IMR-90 (cell line): Measurements from ENCODE around the gene ZCCHC3. TPM values are rescaled to one million over a fixed set of nuclear protein-coding genes. Genes with fewer than 3 reads are reported as not detected.
A peak's percentile ranks its signal among the peaks of the same experiment; 100 is the strongest.

Experiments used
- ATAC-seq: fragments of 200-7000 bp; cut with Tn5 transposase; 2 replicates; pipeline ENCODE4 v1.9.1; 2020; ENCODE audit warnings: low read depth, mild to moderate bottlenecking, moderate library complexity
- BruUV-seq: library from RNA; stranded (reverse); fragments of 400-500 nt; replicated peaks from 2 replicates; lab custom pipeline; 2021; lab: Mats Ljungman, UMichigan
- CTCF ChIA-PET: fragments of 300-600 bp; formaldehyde crosslinking; extraction: SDS; loops from one replicate; lab custom pipeline; 2021; ENCODE audit warnings: antibody characterized with exemption; lab: Yijun Ruan, JAX
- POLR2A ChIA-PET: fragments of 300-600 bp; sonication (Branson Sonifier 250); formaldehyde crosslinking; loops from one replicate; lab custom pipeline; 2022; ENCODE audit warnings: antibody characterized with exemption; ENCODE audit not compliant: unreplicated experiment; lab: Charles Lee
- DNase-seq: peaks from one replicate; pipeline ENCODE4 v3.0.0; 2013
- H2AFZ ChIP-seq: replicated peaks from 2 replicates; pipeline ENCODE3; 2013; ENCODE audit warnings: low read length, mild to moderate bottlenecking; ENCODE audit not compliant: poor library complexity
- H2AK5ac ChIP-seq: 2 replicates; pipeline ENCODE4 v1.6.1; 2013; ENCODE audit warnings: low read depth, low read length, inconsistent platforms
- H2AK9ac ChIP-seq: replicated peaks from 2 replicates; pipeline ENCODE3; 2013; ENCODE audit warnings: mild to moderate bottlenecking, low read depth, low read length, moderate library complexity; ENCODE audit not compliant: poor library complexity
- H2BK120ac ChIP-seq: 2 replicates; pipeline ENCODE4 v1.6.1; 2013; ENCODE audit warnings: low read depth, low read length, inconsistent platforms
- H2BK15ac ChIP-seq: 3 replicates; pipeline ENCODE4 v1.6.1; 2013; ENCODE audit warnings: low read depth, low read length, inconsistent platforms
- H2BK20ac ChIP-seq: 2 replicates; pipeline ENCODE4 v1.6.1; 2013; ENCODE audit warnings: low read depth, mild to moderate bottlenecking, inconsistent platforms, low read length, moderate library complexity
- H2BK5ac ChIP-seq: 2 replicates; pipeline ENCODE4 v1.6.1; 2013; ENCODE audit warnings: mild to moderate bottlenecking, low read depth, low read length, inconsistent platforms; ENCODE audit not compliant: poor library complexity, severe bottlenecking
- H3K14ac ChIP-seq: replicated peaks from 2 replicates; pipeline ENCODE4 v1.6.1; 2013; ENCODE audit warnings: low read depth, low read length, inconsistent platforms
- H3K18ac ChIP-seq: 2 replicates; pipeline ENCODE4 v1.6.1; 2013; ENCODE audit warnings: low read depth, low read length, control low read depth
- H3K23ac ChIP-seq: 2 replicates; pipeline ENCODE4 v1.6.1; 2013; ENCODE audit warnings: low read depth, low read length, inconsistent platforms
- H3K27ac ChIP-seq: 2 replicates; pipeline ENCODE4 v1.5.1; 2013; ENCODE audit warnings: mild to moderate bottlenecking, control low read depth, low read length; ENCODE audit not compliant: insufficient read depth
- H3K27me3 ChIP-seq: 2 replicates; pipeline ENCODE4 v1.6.1; 2013; ENCODE audit warnings: low read length; ENCODE audit not compliant: control insufficient read depth, insufficient read depth
- H3K36me3 ChIP-seq: 2 replicates; pipeline ENCODE4 v1.6.1; 2013; ENCODE audit warnings: low read length, mixed read lengths; ENCODE audit not compliant: control insufficient read depth, insufficient read depth
- H3K4ac ChIP-seq: 2 replicates; pipeline ENCODE4 v1.6.1; 2013; ENCODE audit warnings: low read depth, low read length, inconsistent platforms
- H3K4me1 ChIP-seq: 2 replicates; pipeline ENCODE4 v1.6.1; 2013; ENCODE audit warnings: low read length, mixed read lengths; ENCODE audit not compliant: control insufficient read depth, insufficient read depth
- H3K4me2 ChIP-seq: 2 replicates; pipeline ENCODE4 v1.6.1; 2013; ENCODE audit warnings: low read depth, mild to moderate bottlenecking, control low read depth, low read length, moderate library complexity
- H3K4me3 ChIP-seq: 2 replicates; pipeline ENCODE4 v1.5.1; 2013; ENCODE audit warnings: low read depth, mild to moderate bottlenecking, control low read depth, low read length, moderate library complexity; ENCODE audit not compliant: insufficient read depth
- H3K56ac ChIP-seq: 2 replicates; pipeline ENCODE4 v1.6.1; 2013; ENCODE audit warnings: low read length, inconsistent platforms; ENCODE audit not compliant: insufficient read depth; ENCODE audit errors: extremely low read depth
- H3K79me1 ChIP-seq, 2 experiments: 2 replicates each; pipeline ENCODE4 v1.6.1; 2013; ENCODE audit warnings: low read length in 2 of 2, inconsistent platforms in 1 of 2, low read depth in 1 of 2
- H3K9ac ChIP-seq: 2 replicates; pipeline ENCODE4 v1.6.1; 2013; ENCODE audit warnings: low read depth, low read length, control low read depth
- H3K9me1 ChIP-seq: 2 replicates; pipeline ENCODE4 v1.6.1; 2013; ENCODE audit warnings: low read length, inconsistent platforms; ENCODE audit not compliant: insufficient read depth
- H3K9me3 ChIP-seq: 2 replicates; pipeline ENCODE4 v1.6.1; 2013; ENCODE audit warnings: low read length; ENCODE audit not compliant: control insufficient read depth, insufficient read depth
- H4K20me1 ChIP-seq: 2 replicates; pipeline ENCODE4 v1.6.1; 2013; ENCODE audit warnings: low read length, inconsistent platforms; ENCODE audit not compliant: insufficient read depth
- H4K5ac ChIP-seq: 2 replicates; pipeline ENCODE4 v1.6.1; 2013; ENCODE audit warnings: mild to moderate bottlenecking, low read depth, low read length, control low read depth
- H4K8ac ChIP-seq, 2 experiments: 2 replicates each; pipeline ENCODE4 v1.6.1; 2013; ENCODE audit warnings: low read depth in 2 of 2, low read length in 2 of 2, control low read depth in 1 of 2, inconsistent platforms in 1 of 2
- H4K91ac ChIP-seq: 2 replicates; pipeline ENCODE4 v1.6.1; 2013; ENCODE audit warnings: low read depth, low read length, inconsistent platforms; ENCODE audit not compliant: insufficient read depth
- BHLHE40 ChIP-seq: fragments of 150-350 bp; IDR thresholded peaks from 2 replicates; pipeline ENCODE4 v1.6.1; 2016; ENCODE audit warnings: mild to moderate bottlenecking, low read depth, low read length
- CEBPB ChIP-seq: IDR thresholded peaks from 2 replicates; pipeline ENCODE4 v1.6.1; 2012; ENCODE audit warnings: low read depth, low read length, improper control_type of control experiment
- MAFK ChIP-seq: IDR thresholded peaks from 2 replicates; pipeline ENCODE4 v1.6.1; 2012; ENCODE audit warnings: low read depth, low read length, improper control_type of control experiment
- MAZ ChIP-seq: IDR thresholded peaks from 2 replicates; pipeline ENCODE4 v1.6.1; 2012; ENCODE audit warnings: low read depth, mild to moderate bottlenecking, low read length, improper control_type of control experiment, moderate library complexity, borderline replicate concordance
- MXI1 ChIP-seq: IDR thresholded peaks from 2 replicates; pipeline ENCODE4 v1.6.1; 2012; ENCODE audit warnings: low read depth, mild to moderate bottlenecking, low read length, moderate library complexity, borderline replicate concordance
- NFE2L2 ChIP-seq: fragments of 150-350 bp; IDR thresholded peaks from 2 replicates; pipeline ENCODE4 v1.6.1; 2016; ENCODE audit warnings: low read depth, mild to moderate bottlenecking, low read length
- POLR2A ChIP-seq: IDR thresholded peaks from 2 replicates; pipeline ENCODE4 v1.6.1; 2012; ENCODE audit warnings: mild to moderate bottlenecking, low read depth, low read length
- RCOR1 ChIP-seq: IDR thresholded peaks from 2 replicates; pipeline ENCODE4 v1.6.1; 2012; ENCODE audit warnings: mild to moderate bottlenecking, low read length, improper control_type of control experiment; ENCODE audit not compliant: insufficient replicate concordance
- whole genome bisulfite sequencing, 2 experiments: methylation state at CpG; one replicate each; pipeline versions ENCODE4 v1.1.5 to v1.1.7; 2013; ENCODE audit warnings: missing lambda C conversion rate in 2 of 2; ENCODE audit not compliant: insufficient read length in 1 of 2; ENCODE audit errors: extremely low coverage in 2 of 2; 5-methylcytosine and 5-hydroxymethylcytosine counted together
- dilution Hi-C: fragments of 300-500 bp; cut with HindIII; formaldehyde crosslinking; loops from one replicate; pipeline ENCODE4 v1.14.3; 2018; ENCODE audit warnings: low sequenced_read_pairs; ENCODE audit not compliant: unreplicated experiment
- in situ Hi-C: fragments of 300-500 bp; cut with MboI; formaldehyde crosslinking; loops from 3 replicates; pipeline ENCODE4 v1.14.3; 2019; ENCODE audit warnings: low sequenced_read_pairs, inconsistent platforms, mixed read lengths
- intact Hi-C: fragments of 100-400 bp; cut with micrococcal nuclease; formaldehyde crosslinking; loops from 2 replicates; pipeline ENCODE4 v1.10.0; 2022
- polyA plus RNA-seq, 3 experiments: library from polyadenylated mRNA; depleted of rRNA; stranded (reverse); fragments of >200 nt; gene quantifications; 2 replicates each; pipeline ENCODE4 v1.2.3, GENCODE V29; 2012; ENCODE audit warnings: low replicate concordance in 1 of 3
- total RNA-seq: library from RNA; depleted of rRNA; stranded (reverse); fragments of >200 nt; gene quantifications from 2 replicates; pipeline ENCODE4 v1.2.3, GENCODE V29; 2012
- TF ChIP-seq, protein P1 (sequence below): fragments of 150-350 bp; IDR thresholded peaks from 2 replicates; pipeline ENCODE4 v1.6.1; 2017; ENCODE audit warnings: mild to moderate bottlenecking, antibody characterized with exemption, low read length, low read depth
- TF ChIP-seq, protein P2 (sequence below): conservative IDR thresholded peaks from 2 replicates; pipeline ENCODE4 v1.5.1; 2012; ENCODE audit warnings: mild to moderate bottlenecking, low read depth, low read length, improper control_type of control experiment
- TF ChIP-seq, protein P3 (sequence below): fragments of 150-350 bp; IDR thresholded peaks from 2 replicates; pipeline ENCODE4 v1.6.1; 2016; ENCODE audit warnings: low read depth, mild to moderate bottlenecking, low read length, moderate library complexity, borderline replicate concordance

The ZCCHC3 gene
- total and polyA plus RNA-seq, 2 of the 4 experiments (the other 2 are of a cell fraction), result 8.2 to 10.9 TPM

DNA sequence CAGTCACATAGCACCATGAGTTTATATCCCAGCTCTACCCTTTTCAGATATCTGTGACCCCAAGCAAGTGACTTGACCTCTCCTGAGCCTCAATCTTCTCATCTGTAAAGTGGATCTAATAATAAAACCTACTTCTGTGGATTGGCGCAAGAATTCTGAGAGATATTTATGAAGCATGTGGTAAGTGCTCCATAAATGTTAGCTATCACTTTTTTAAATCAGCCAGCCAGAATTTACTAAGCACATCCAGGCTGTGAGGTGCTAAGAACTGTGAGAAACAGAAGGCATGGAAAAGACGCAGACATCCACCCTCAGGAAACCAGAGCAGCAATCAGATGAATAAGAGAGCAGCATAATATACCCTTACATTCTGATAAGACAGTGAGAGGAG lies 7.7 kb upstream of the ZCCHC3 start:
- CTCF ChIA-PET, result no interaction called here
- no peak for ATAC-seq
- Histone ChIP-seq H4K5ac (peak overlapping the region; percentile 66; the same call in 1 of the 2 replicates), H3K27me3 (no peaks in the 10 kb centered on the region), H3K56ac (peak overlapping the region; percentile 92; the same call in 1 of the 2 replicates), H3K4ac (peak overlapping the region; percentile 92), H2AFZ (peak overlapping the region; percentile 96), H4K91ac (peak overlapping the region; percentile 69), H3K4me3 (peak overlapping the region; percentile 87), H3K18ac (peak overlapping the region; percentile 43), H2AK5ac (peak overlapping the region; percentile 1; the same call in 1 of the 2 replicates), H3K9ac (peak overlapping the region; percentile 88), H2BK120ac (peak overlapping the region; percentile 79; the same call in 1 of the 2 replicates), H4K20me1 (no peaks in the 10 kb centered on the region), H3K36me3 (no peaks in the 10 kb centered on the region), H3K9me1 (peaks cover 9% of the 10 kb centered on the region), H3K79me1 (peaks cover 11 to 23% of the 10 kb centered on the region in 2 experiments; a peak in 3 of 4 replicates), H3K23ac (peak overlapping the region; percentile 76; the same call in 1 of the 2 replicates), H2BK20ac (no peak overlapping the region), H2AK9ac (peak overlapping the region; percentile 88), H2BK15ac (peak overlapping the region; percentile 66; the same call in 1 of the 3 replicates), H4K8ac (peak overlapping the region; percentile 85 to 88; a peak in 2 of 4 replicates), H3K4me1 (peaks cover 7% of the 10 kb centered on the region), H3K14ac (peak overlapping the region; percentile 92), H3K9me3 (no peaks in the 10 kb centered on the region), H3K27ac (peak overlapping the region; percentile 82), H2BK5ac (peak overlapping the region; percentile 68), H3K4me2 (peak overlapping the region; percentile 89)
- POLR2A ChIA-PET, result no interaction called here
- intact Hi-C loops (no loop called here), in situ Hi-C loops (no loop called here), dilution Hi-C loops (no loop called here)
- TF ChIP-seq NFE2L2 (no peak), MAFK (no peak), BHLHE40 (no peak), MXI1 (no peak), RCOR1 (no peak), POLR2A (no peak), CEBPB (no peak), MAZ (no peak)
- TF ChIP-seq, protein P1, sequence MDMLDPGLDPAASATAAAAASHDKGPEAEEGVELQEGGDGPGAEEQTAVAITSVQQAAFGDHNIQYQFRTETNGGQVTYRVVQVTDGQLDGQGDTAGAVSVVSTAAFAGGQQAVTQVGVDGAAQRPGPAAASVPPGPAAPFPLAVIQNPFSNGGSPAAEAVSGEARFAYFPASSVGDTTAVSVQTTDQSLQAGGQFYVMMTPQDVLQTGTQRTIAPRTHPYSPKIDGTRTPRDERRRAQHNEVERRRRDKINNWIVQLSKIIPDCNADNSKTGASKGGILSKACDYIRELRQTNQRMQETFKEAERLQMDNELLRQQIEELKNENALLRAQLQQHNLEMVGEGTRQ, result no peak
- TF ChIP-seq, protein P2, sequence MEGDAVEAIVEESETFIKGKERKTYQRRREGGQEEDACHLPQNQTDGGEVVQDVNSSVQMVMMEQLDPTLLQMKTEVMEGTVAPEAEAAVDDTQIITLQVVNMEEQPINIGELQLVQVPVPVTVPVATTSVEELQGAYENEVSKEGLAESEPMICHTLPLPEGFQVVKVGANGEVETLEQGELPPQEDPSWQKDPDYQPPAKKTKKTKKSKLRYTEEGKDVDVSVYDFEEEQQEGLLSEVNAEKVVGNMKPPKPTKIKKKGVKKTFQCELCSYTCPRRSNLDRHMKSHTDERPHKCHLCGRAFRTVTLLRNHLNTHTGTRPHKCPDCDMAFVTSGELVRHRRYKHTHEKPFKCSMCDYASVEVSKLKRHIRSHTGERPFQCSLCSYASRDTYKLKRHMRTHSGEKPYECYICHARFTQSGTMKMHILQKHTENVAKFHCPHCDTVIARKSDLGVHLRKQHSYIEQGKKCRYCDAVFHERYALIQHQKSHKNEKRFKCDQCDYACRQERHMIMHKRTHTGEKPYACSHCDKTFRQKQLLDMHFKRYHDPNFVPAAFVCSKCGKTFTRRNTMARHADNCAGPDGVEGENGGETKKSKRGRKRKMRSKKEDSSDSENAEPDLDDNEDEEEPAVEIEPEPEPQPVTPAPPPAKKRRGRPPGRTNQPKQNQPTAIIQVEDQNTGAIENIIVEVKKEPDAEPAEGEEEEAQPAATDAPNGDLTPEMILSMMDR, result no peak
- TF ChIP-seq, protein P3, sequence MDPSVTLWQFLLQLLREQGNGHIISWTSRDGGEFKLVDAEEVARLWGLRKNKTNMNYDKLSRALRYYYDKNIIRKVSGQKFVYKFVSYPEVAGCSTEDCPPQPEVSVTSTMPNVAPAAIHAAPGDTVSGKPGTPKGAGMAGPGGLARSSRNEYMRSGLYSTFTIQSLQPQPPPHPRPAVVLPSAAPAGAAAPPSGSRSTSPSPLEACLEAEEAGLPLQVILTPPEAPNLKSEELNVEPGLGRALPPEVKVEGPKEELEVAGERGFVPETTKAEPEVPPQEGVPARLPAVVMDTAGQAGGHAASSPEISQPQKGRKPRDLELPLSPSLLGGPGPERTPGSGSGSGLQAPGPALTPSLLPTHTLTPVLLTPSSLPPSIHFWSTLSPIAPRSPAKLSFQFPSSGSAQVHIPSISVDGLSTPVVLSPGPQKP, result no peak
- WGBS, 2 experiments, result no CpG with 5 or more reads among the region's 2 CpGs
- DNase-seq, result no peak
- no TSS peak for BruUV-seq
